Dermis blood vessel endothelial cell (primary cell): Measurements from ENCODE around the gene ACTC1. TPM values are rescaled to one million over a fixed set of nuclear protein-coding genes. Genes with fewer than 3 reads are reported as not detected.

Experiments
- DNase-seq: peaks from one replicate; pipeline ENCODE4 v3.0.0; 2010
- total RNA-seq: library from RNA; depleted of rRNA; stranded (reverse); fragments of >200 nt; gene quantifications from 2 replicates; pipeline ENCODE4 v1.2.3, GENCODE V29; 2014

Gene ACTC1
- total RNA-seq, 1 donor from 2014 or later = not detected

- peak; percentile 6 for DNase-seq
Measured at GRCh38 chr15:34799149-34800101, 4.1 kb upstream of the ACTC1 start.

GRCh38 chr15:34796847-34797435, 1.6 kb upstream of the ACTC1 start:
- DNase-seq = no peak

GRCh38 chr15:34794590-34795206, 651 bp downstream of the ACTC1 start:
- DNase-seq = no peak

GRCh38 chr15:34793901-34794300, 1.4 kb downstream of the ACTC1 start:
- no peak for DNase-seq

- no peak for DNase-seq
Measured at GRCh38 chr15:34793071-34793470, 2.3 kb downstream of the ACTC1 start.

GRCh38 chr15:34791701-34792100, 3.6 kb downstream of the ACTC1 start:
- no peak for DNase-seq

GRCh38 chr15:34790121-34790520, 5.2 kb downstream of the ACTC1 start:
- no peak for DNase-seq

- DNase-seq = no peak
Measured at GRCh38 chr15:34789326-34789725, 6.0 kb downstream of the ACTC1 start.

GRCh38 chr15:34786206-34786605, 9.1 kb downstream of the ACTC1 start:
- DNase-seq = no peak

GRCh38 chr15:34783991-34784390, 11.4 kb downstream of the ACTC1 start:
- peak; percentile 28 for DNase-seq

- DNase-seq = no peak
Measured at GRCh38 chr15:34783431-34783830, 11.9 kb downstream of the ACTC1 start.

GRCh38 chr15:34782901-34783300, 12.4 kb downstream of the ACTC1 start:
- no peak for DNase-seq

- no peak for DNase-seq
Measured at GRCh38 chr15:34780725-34781124, 14.6 kb downstream of the ACTC1 start.

GRCh38 chr15:34776606-34777105, 18.7 kb downstream of the ACTC1 start:
- no peak for DNase-seq

GRCh38 chr15:34773917-34774316, 21.4 kb downstream of the ACTC1 start:
- no peak for DNase-seq

GRCh38 chr15:34773013-34773412, 22.3 kb downstream of the ACTC1 start:
- no peak for DNase-seq

- no peak for DNase-seq
Measured at GRCh38 chr15:34772312-34772711, 23.0 kb downstream of the ACTC1 start.

GRCh38 chr15:34769711-34770110, 25.6 kb downstream of the ACTC1 start:
- DNase-seq = no peak

GRCh38 chr15:34768530-34768929, 26.8 kb downstream of the ACTC1 start:
- DNase-seq = no peak

GRCh38 chr15:34765741-34766140, 29.6 kb downstream of the ACTC1 start:
- DNase-seq = no peak

- DNase-seq = no peak
Measured at GRCh38 chr15:34760909-34761308, 34.4 kb downstream of the ACTC1 start.

- no peak for DNase-seq
Measured at GRCh38 chr15:34759992-34760391, 35.4 kb downstream of the ACTC1 start.

- no peak for DNase-seq
Measured at GRCh38 chr15:34759347-34759746, 36.0 kb downstream of the ACTC1 start.
